Endodermal cell (in vitro differentiated cells): ENCODE measurements around the gene LRRN3. TPM values are rescaled to one million over a fixed set of nuclear protein-coding genes. Genes with fewer than 3 reads are reported as not detected.
A peak's percentile ranks its signal among the peaks of the same experiment; 100 is the strongest.

Experiments
- DNase-seq: peaks from one replicate; pipeline ENCODE4 v3.0.0-alpha.2; 2017
- H3K27ac ChIP-seq: 2 replicates; pipeline ENCODE4 v1.5.1; 2013; ENCODE audit warnings: mild to moderate bottlenecking, low read depth, low read length, moderate library complexity
- H3K27me3 ChIP-seq: 2 replicates; pipeline ENCODE4 v1.6.1; 2013; ENCODE audit warnings: mild to moderate bottlenecking, low read length, moderate library complexity; ENCODE audit not compliant: insufficient read depth, control insufficient read depth, poor library complexity, severe bottlenecking
- H3K36me3 ChIP-seq: 2 replicates; pipeline ENCODE4 v1.7.0; 2013; ENCODE audit warnings: mild to moderate bottlenecking, low read length, moderate library complexity; ENCODE audit not compliant: control insufficient read depth, insufficient read depth
- H3K4me1 ChIP-seq: one replicate; pipeline ENCODE4 v1.7.0; 2013; ENCODE audit warnings: low read length; ENCODE audit not compliant: control insufficient read depth, insufficient read depth
- H3K4me3 ChIP-seq: 2 replicates; pipeline ENCODE4 v1.5.1; 2013; ENCODE audit warnings: mild to moderate bottlenecking, low read length, moderate library complexity
- H3K9ac ChIP-seq: 2 replicates; pipeline ENCODE4 v1.6.1; 2013; ENCODE audit warnings: mild to moderate bottlenecking, low read length, moderate library complexity; ENCODE audit not compliant: poor library complexity, severe bottlenecking; ENCODE audit errors: extremely low read depth
- H3K9me3 ChIP-seq: 2 replicates; pipeline ENCODE4 v1.6.1; 2013; ENCODE audit warnings: mild to moderate bottlenecking, low read length, moderate library complexity; ENCODE audit not compliant: control insufficient read depth
- H3K27ac Mint-ChIP-seq: 2 replicates; pipeline ENCODE4 v1.8.0; 2020; ENCODE audit warnings: mixed read lengths
- H3K27me3 Mint-ChIP-seq: 2 replicates; pipeline ENCODE4 v1.8.0; 2021; ENCODE audit warnings: mild to moderate bottlenecking, mixed read lengths; ENCODE audit not compliant: insufficient read depth
- H3K36me3 Mint-ChIP-seq: 2 replicates; pipeline ENCODE4 v1.8.0; 2020; ENCODE audit warnings: low read depth, mixed read lengths
- H3K4me1 Mint-ChIP-seq: 2 replicates; pipeline ENCODE4 v1.8.0; 2020; ENCODE audit warnings: mixed read lengths
- H3K4me3 Mint-ChIP-seq: 2 replicates; pipeline ENCODE4 v1.8.0; 2020; ENCODE audit warnings: mild to moderate bottlenecking, moderate library complexity, mixed read lengths
- H3K9me3 Mint-ChIP-seq: 2 replicates; pipeline ENCODE4 v1.8.0; 2020; ENCODE audit warnings: mild to moderate bottlenecking, mixed read lengths
- WGBS, 2 experiments: methylation state at CpG; one replicate each; pipeline versions ENCODE4 v1.1.5 to v1.1.7; 2013; ENCODE audit warnings: missing lambda C conversion rate in 2 of 2, mixed read lengths in 1 of 2; ENCODE audit not compliant: insufficient coverage in 1 of 2, insufficient read length in 1 of 2; 5-methylcytosine and 5-hydroxymethylcytosine counted together
- total RNA-seq, 2 donors: library from RNA; stranded (reverse); fragmentation: NEBNext Ultra II Directional in 1 of 2; extraction: Animal tissue kit (Norgen Biotek cat#: 25700) in 1 of 2; gene quantifications; 2 replicates in 1 of 2; 3 replicates in 1 of 2; pipeline ENCODE4 v1.2.1, GENCODE V29; 2021
- TF ChIP-seq, protein P1 (sequence below): fragments of 200-600 bp; sonication (generic); conservative IDR thresholded peaks from 2 replicates; pipeline ENCODE4 v1.5.0; 2021; ENCODE audit warnings: antibody characterized with exemption, mild to moderate bottlenecking

The LRRN3 gene
- total RNA-seq, 2 donors from 2014 or later: 1.3 TPM; not detected in 1

DNA sequence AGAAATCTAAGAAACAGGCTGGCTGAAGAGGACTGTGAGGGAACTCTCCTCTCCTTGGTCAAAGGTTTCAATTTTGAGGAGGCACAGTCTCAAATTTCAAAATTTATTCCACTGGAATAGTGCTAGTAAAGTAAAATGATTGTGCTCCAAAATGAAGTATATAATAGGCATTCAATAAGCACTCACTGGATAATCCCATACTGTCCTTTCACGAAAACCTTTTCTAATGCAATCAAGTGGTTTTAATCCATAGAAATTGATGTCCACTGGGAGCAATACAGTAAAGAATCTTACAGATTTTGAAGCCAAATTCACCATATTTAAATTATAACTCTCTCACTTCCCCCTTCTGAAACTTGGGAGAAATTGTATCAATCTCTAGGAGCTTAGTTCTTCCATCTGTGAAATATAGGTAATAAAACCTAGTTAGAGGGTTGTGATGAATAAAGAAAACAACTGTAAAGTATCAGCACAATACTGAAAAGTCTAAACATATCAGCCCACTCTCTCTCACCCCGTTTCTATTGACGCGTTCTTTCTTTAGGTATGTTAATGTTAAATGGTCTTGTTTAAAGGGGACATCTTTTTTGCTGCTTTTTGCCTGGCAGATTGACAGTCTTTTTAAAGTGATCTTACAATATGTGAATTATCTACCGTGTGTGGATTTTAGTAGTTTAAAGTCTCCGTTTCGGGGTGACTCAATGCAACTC is 40.8 kb upstream of the LRRN3 start:
- Mint-ChIP-seq H3K27ac (no peak overlapping the region), H3K4me3 (no peak overlapping the region), H3K9me3 (no peaks in the 10 kb centered on the region), H3K36me3 (no peaks in the 10 kb centered on the region), H3K4me1 (peaks cover 27% of the 10 kb centered on the region), H3K27me3 (no peaks in the 10 kb centered on the region)
- Histone ChIP-seq H3K27ac (peak overlapping the region; percentile 3), H3K36me3 (no peaks in the 10 kb centered on the region), H3K27me3 (no peaks in the 10 kb centered on the region), H3K9ac (no peak overlapping the region), H3K4me1 (peaks cover 9% of the 10 kb centered on the region), H3K9me3 (no peaks in the 10 kb centered on the region), H3K4me3 (no peak overlapping the region)
- TF ChIP-seq, protein P1, sequence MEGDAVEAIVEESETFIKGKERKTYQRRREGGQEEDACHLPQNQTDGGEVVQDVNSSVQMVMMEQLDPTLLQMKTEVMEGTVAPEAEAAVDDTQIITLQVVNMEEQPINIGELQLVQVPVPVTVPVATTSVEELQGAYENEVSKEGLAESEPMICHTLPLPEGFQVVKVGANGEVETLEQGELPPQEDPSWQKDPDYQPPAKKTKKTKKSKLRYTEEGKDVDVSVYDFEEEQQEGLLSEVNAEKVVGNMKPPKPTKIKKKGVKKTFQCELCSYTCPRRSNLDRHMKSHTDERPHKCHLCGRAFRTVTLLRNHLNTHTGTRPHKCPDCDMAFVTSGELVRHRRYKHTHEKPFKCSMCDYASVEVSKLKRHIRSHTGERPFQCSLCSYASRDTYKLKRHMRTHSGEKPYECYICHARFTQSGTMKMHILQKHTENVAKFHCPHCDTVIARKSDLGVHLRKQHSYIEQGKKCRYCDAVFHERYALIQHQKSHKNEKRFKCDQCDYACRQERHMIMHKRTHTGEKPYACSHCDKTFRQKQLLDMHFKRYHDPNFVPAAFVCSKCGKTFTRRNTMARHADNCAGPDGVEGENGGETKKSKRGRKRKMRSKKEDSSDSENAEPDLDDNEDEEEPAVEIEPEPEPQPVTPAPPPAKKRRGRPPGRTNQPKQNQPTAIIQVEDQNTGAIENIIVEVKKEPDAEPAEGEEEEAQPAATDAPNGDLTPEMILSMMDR: no peak
- WGBS, 2 experiments: 68 to 75% methylated on average over 3 to 7 of the region's 7 CpGs
- no peak for DNase-seq

DNA sequence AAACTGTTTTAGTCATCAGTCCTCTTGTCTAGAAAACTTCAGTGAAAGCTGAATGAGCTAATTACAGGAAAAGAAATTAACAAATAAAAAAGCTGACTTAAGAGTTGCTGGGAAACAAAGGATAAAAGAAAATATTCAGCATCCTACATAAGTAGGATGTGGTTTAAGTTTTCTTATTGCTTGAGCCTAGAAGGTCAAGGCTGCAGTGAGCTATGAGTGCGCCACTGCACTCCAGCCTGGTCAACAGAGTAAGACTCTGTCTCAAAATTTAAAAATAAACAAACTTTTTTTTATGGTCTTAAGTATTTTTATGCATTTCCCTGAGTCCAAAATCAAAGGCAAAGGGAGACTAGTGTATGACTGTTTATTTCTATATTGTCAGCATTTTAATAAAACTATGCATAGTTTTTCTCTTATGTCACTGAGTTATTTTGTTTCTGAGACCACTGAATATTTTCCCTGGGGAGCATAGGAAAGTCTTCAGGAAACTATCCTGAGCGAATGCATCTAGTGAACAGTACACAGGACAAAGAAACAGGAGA is 40.0 kb upstream of the LRRN3 start:
- WGBS, 2 experiments: 83% methylated on average over 2 of the region's 2 CpGs; no CpG with 5 or more reads in 1 of the 2 experiments
- Mint-ChIP-seq H3K9me3 (no peaks in the 10 kb centered on the region), H3K36me3 (no peaks in the 10 kb centered on the region), H3K27ac (no peak overlapping the region), H3K4me3 (no peak overlapping the region), H3K4me1 (peaks cover 27% of the 10 kb centered on the region), H3K27me3 (no peaks in the 10 kb centered on the region)
- DNase-seq: no peak
- no peak overlapping the region for H3K9ac ChIP-seq
- no peak overlapping the region for H3K27ac ChIP-seq
- no peaks in the 10 kb centered on the region for H3K27me3 ChIP-seq
- no peak overlapping the region for H3K4me3 ChIP-seq
- TF ChIP-seq, protein P1: no peak
- peaks cover 9% of the 10 kb centered on the region for H3K4me1 ChIP-seq
- H3K9me3 ChIP-seq: no peaks in the 10 kb centered on the region
- no peaks in the 10 kb centered on the region for H3K36me3 ChIP-seq

DNA sequence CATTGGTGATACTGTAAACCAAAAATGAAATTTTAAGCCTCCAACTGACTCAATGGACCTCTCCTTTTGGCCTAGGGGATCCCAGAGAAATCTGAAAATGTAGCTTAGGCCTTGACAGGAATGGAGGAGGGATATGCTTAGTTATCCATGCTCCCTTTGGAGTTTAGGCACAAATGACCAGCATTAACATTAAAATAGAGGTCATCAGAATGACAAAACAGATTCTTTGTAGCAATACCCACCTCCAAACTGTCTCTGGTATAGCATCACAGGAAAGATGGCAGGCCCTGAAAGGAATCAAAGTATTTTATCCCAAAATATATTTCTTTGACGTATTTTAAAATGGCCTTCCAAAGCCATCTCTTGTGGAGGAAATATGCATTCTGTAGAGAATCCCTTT is 39.1 kb upstream of the LRRN3 start:
- H3K4me1 Mint-ChIP-seq: peaks cover 27% of the 10 kb centered on the region
- H3K4me3 ChIP-seq: no peak overlapping the region
- no peaks in the 10 kb centered on the region for H3K9me3 ChIP-seq
- H3K9me3 Mint-ChIP-seq: no peaks in the 10 kb centered on the region
- H3K36me3 Mint-ChIP-seq: no peaks in the 10 kb centered on the region
- TF ChIP-seq, protein P1: no peak
- H3K27me3 ChIP-seq: no peaks in the 10 kb centered on the region
- H3K9ac ChIP-seq: no peak overlapping the region
- H3K27me3 Mint-ChIP-seq: no peaks in the 10 kb centered on the region
- H3K4me1 ChIP-seq: peaks cover 9% of the 10 kb centered on the region
- H3K27ac Mint-ChIP-seq: no peak overlapping the region
- no peak overlapping the region for H3K4me3 Mint-ChIP-seq
- 50 to 80% methylated on average over 1 of the region's 1 CpG for WGBS, 2 experiments
- H3K36me3 ChIP-seq: no peaks in the 10 kb centered on the region
- no peak overlapping the region for H3K27ac ChIP-seq
- no peak for DNase-seq
